GM23338 (cell line): ENCODE data around the gene LTBP4. TPM values are rescaled to one million over a fixed set of nuclear protein-coding genes. Genes with fewer than 3 reads are reported as not detected.

Experiments used
- ATAC-seq: fragments of 200-7000 bp; cut with Tn5 transposase; 3 replicates; pipeline ENCODE4 v1.9.1; 2020
- DNase-seq: peaks from one replicate; pipeline ENCODE4 v3.0.0-alpha.2; 2015; ENCODE audit warnings: low spot score
- H2AFZ ChIP-seq: fragments of 200-600 bp; sonication (generic); 2 replicates; pipeline ENCODE4 v1.8.0; 2016; ENCODE audit warnings: antibody characterized with exemption, mild to moderate bottlenecking, moderate library complexity
- H3F3A ChIP-seq: fragments of 200-600 bp; sonication (generic); replicated peaks from 2 replicates; pipeline ENCODE4 v1.8.0; 2017; ENCODE audit warnings: antibody characterized with exemption, mixed run types, low read depth
- H3K27ac ChIP-seq: fragments of 200-600 bp; sonication (generic); 2 replicates; pipeline ENCODE4 v1.6.1; 2016; ENCODE audit warnings: low read depth
- H3K27me3 ChIP-seq: fragments of 200-600 bp; sonication (generic); 2 replicates; pipeline ENCODE4 v1.8.0; 2016; ENCODE audit warnings: mild to moderate bottlenecking, mixed run types, moderate library complexity; ENCODE audit not compliant: insufficient read depth
- H3K36me3 ChIP-seq: fragments of 200-600 bp; sonication (generic); 2 replicates; pipeline ENCODE4 v1.8.0; 2016; ENCODE audit warnings: mild to moderate bottlenecking; ENCODE audit not compliant: insufficient read depth
- H3K4me1 ChIP-seq: fragments of 200-600 bp; sonication (generic); 2 replicates; pipeline ENCODE4 v1.8.0; 2016; ENCODE audit warnings: mild to moderate bottlenecking, moderate library complexity; ENCODE audit not compliant: insufficient read depth
- H3K4me2 ChIP-seq: fragments of 200-600 bp; sonication (generic); 2 replicates; pipeline ENCODE4 v1.7.1; 2017; ENCODE audit warnings: mixed run types
- H3K4me3 ChIP-seq: fragments of 200-600 bp; sonication (generic); 2 replicates; pipeline ENCODE4 v1.6.1; 2016; ENCODE audit warnings: mixed run types
- H3K79me2 ChIP-seq: fragments of 200-600 bp; sonication (generic); replicated peaks from 2 replicates; pipeline ENCODE4 v1.8.0; 2017; ENCODE audit warnings: mild to moderate bottlenecking; ENCODE audit not compliant: insufficient read depth
- H3K9me2 ChIP-seq: fragments of 200-600 bp; sonication (generic); 2 replicates; pipeline ENCODE4 v1.8.0; 2017; ENCODE audit not compliant: insufficient read depth
- H4K20me1 ChIP-seq: fragments of 200-600 bp; sonication (generic); replicated peaks from 2 replicates; pipeline ENCODE4 v1.8.0; 2017; ENCODE audit warnings: mild to moderate bottlenecking; ENCODE audit not compliant: insufficient read depth
- H3K27ac Mint-ChIP-seq: 2 replicates; pipeline ENCODE4 v1.8.0; 2020; ENCODE audit warnings: inconsistent platforms, mild to moderate bottlenecking, moderate library complexity, mixed read lengths
- H3K27me3 Mint-ChIP-seq: 3 replicates; pipeline ENCODE4 v1.8.0; 2022; ENCODE audit warnings: low read depth, mild to moderate bottlenecking, moderate library complexity, mixed read lengths, inconsistent platforms; ENCODE audit not compliant: insufficient read depth, poor library complexity
- H3K36me3 Mint-ChIP-seq: 3 replicates; pipeline ENCODE4 v1.8.0; 2021; ENCODE audit warnings: low read depth, mild to moderate bottlenecking, inconsistent platforms, moderate library complexity, mixed read lengths
- H3K4me1 Mint-ChIP-seq: 3 replicates; pipeline ENCODE4 v1.8.0; 2020; ENCODE audit warnings: mild to moderate bottlenecking, inconsistent platforms, mixed read lengths
- H3K4me3 Mint-ChIP-seq: 3 replicates; pipeline ENCODE4 v1.8.0; 2021; ENCODE audit warnings: moderate library complexity, mild to moderate bottlenecking, inconsistent platforms, mixed read lengths
- H3K9me3 Mint-ChIP-seq: 3 replicates; pipeline ENCODE4 v1.8.0; 2020; ENCODE audit warnings: moderate library complexity, mild to moderate bottlenecking, inconsistent platforms, mixed read lengths
- CREB1 ChIP-seq: fragments of 250-450 bp; sonication (Bioruptor Pico); IDR thresholded peaks from 2 replicates; pipeline ENCODE4 v1.5.0; 2020; ENCODE audit warnings: low read depth, mild to moderate bottlenecking, moderate library complexity
- EZH2 ChIP-seq: fragments of 200-600 bp; sonication (generic); IDR thresholded peaks from one replicate; pipeline ENCODE4 v1.8.0; 2017; ENCODE audit warnings: antibody characterized with exemption, mild to moderate bottlenecking, low read depth; ENCODE audit not compliant: unreplicated experiment
- EZH2phosphoT487 ChIP-seq: fragments of 200-600 bp; sonication (generic); IDR thresholded peaks from one replicate; pipeline ENCODE4 v1.8.1; 2018; ENCODE audit warnings: antibody characterized with exemption; ENCODE audit not compliant: unreplicated experiment
- REST ChIP-seq: IDR thresholded peaks from one replicate; pipeline ENCODE4 v1.6.1; 2018; ENCODE audit warnings: antibody characterized with exemption; ENCODE audit not compliant: unreplicated experiment
- ZNF114 ChIP-seq: fragments of 250-450 bp; sonication (Bioruptor Pico); IDR thresholded peaks from 2 replicates; pipeline ENCODE4 v1.5.0; 2020; ENCODE audit warnings: mild to moderate bottlenecking, moderate library complexity
- ZNF462 ChIP-seq: fragments of 250-450 bp; sonication (Bioruptor Pico); IDR thresholded peaks from 2 replicates; pipeline ENCODE4 v1.5.0; 2020; ENCODE audit warnings: mild to moderate bottlenecking, moderate library complexity
- polyA plus RNA-seq: library from polyadenylated mRNA; unstranded; fragments of >200 nt; fragmentation: Nextera tagmentation; extraction: Ambion mirVana; gene quantifications from 2 replicates; pipeline ENCODE4 v1.2.1, GENCODE V29; 2016
- total RNA-seq: library from RNA; depleted of rRNA; stranded (reverse); fragments of >200 nt; shearing (Covaris generic); gene quantifications from 2 replicates; pipeline ENCODE4 v1.2.3, GENCODE V29; 2014
- TF ChIP-seq, protein P1 (sequence below), 2 experiments: fragments of 200-600 bp in 1 of 2; sonication (generic) in 1 of 2; conservative IDR thresholded peaks; 2 replicates each; pipeline versions ENCODE4 v1.5.1 to v1.6.1; 2016 to 2017; ENCODE audit warnings: antibody characterized with exemption in 2 of 2, low read depth in 2 of 2, mild to moderate bottlenecking in 2 of 2, moderate library complexity in 1 of 2

Gene LTBP4
- total and polyA plus RNA-seq, 2 experiments from 2014 or later = 50.3 to 65.0 TPM

- Mint-ChIP-seq H3K36me3 (peaks cover 40% of the 10 kb centered on the region), H3K4me3 (no peak overlapping the region), H3K27ac (no peak overlapping the region), H3K27me3 (peaks cover 3% of the 10 kb centered on the region), H3K4me1 (no peaks in the 10 kb centered on the region), H3K9me3 (no peaks in the 10 kb centered on the region)
- Histone ChIP-seq H3K9me2 (no peaks in the 10 kb centered on the region), H3K4me2 (no peak overlapping the region), H3K27ac (no peak overlapping the region), H4K20me1 (no peaks in the 10 kb centered on the region), H3K36me3 (0 out of 2 replicates have a peak, but pooled peaks cover 7% of the 10 kb centered on the region), H3K79me2 (no peaks in the 10 kb centered on the region), H3K4me1 (no peaks in the 10 kb centered on the region), H3K4me3 (no peak overlapping the region), H3F3A (no peaks in the 10 kb centered on the region), H3K27me3 (no peaks in the 10 kb centered on the region), H2AFZ (no peak overlapping the region)
- DNase-seq (no peak), ATAC-seq (no peak)
- TF ChIP-seq ZNF462 (no peak), REST (no peak), CREB1 (CRISPR knock-in tag) (no peak), ZNF114 (CRISPR knock-in tag) (no peak), EZH2phosphoT487 (no peak), EZH2 (no peak)
- TF ChIP-seq, protein P1, sequence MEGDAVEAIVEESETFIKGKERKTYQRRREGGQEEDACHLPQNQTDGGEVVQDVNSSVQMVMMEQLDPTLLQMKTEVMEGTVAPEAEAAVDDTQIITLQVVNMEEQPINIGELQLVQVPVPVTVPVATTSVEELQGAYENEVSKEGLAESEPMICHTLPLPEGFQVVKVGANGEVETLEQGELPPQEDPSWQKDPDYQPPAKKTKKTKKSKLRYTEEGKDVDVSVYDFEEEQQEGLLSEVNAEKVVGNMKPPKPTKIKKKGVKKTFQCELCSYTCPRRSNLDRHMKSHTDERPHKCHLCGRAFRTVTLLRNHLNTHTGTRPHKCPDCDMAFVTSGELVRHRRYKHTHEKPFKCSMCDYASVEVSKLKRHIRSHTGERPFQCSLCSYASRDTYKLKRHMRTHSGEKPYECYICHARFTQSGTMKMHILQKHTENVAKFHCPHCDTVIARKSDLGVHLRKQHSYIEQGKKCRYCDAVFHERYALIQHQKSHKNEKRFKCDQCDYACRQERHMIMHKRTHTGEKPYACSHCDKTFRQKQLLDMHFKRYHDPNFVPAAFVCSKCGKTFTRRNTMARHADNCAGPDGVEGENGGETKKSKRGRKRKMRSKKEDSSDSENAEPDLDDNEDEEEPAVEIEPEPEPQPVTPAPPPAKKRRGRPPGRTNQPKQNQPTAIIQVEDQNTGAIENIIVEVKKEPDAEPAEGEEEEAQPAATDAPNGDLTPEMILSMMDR (conservative IDR thresholded peaks at IDR 0.05; ENCODE audit: low read depth in 2 of 2) = no peak
These were observed 76.0 kb downstream of the LTBP4 start for GRCh38 chr19:40677156-40677555.
